Neural cell (in vitro differentiated cells): Measurements from ENCODE around the gene MAP3K15. TPM values are rescaled to one million over a fixed set of nuclear protein-coding genes. Genes with fewer than 3 reads are reported as not detected.

Experiments
- H2AFZ ChIP-seq: fragments of 200-600, 300-800 bp; sonication (generic), shearing (Covaris generic); 2 replicates; pipeline ENCODE4 v1.6.0; 2014; ENCODE audit warnings: low read depth, mild to moderate bottlenecking, antibody characterized with exemption, low read length, moderate library complexity
- H3F3A ChIP-seq: fragments of 200-600 bp; shearing (Covaris generic); 2 replicates; pipeline ENCODE4 v1.6.1; 2016; ENCODE audit warnings: mild to moderate bottlenecking, moderate library complexity, mixed read lengths, antibody characterized with exemption, low read length; ENCODE audit not compliant: insufficient read depth, poor library complexity, severe bottlenecking
- H3K27ac ChIP-seq: fragments of 200-600, 300-800 bp; sonication (generic), shearing (Covaris generic); 2 replicates; pipeline ENCODE4 v1.5.1; 2014; ENCODE audit warnings: mild to moderate bottlenecking, low read length, moderate library complexity
- H3K27me3 ChIP-seq: fragments of 300-800, 200-600 bp; sonication (generic), shearing (Covaris generic); 2 replicates; pipeline ENCODE4 v1.6.0; 2014; ENCODE audit warnings: mild to moderate bottlenecking, low read depth, low read length, moderate library complexity; ENCODE audit not compliant: insufficient read depth
- H3K36me3 ChIP-seq: fragments of 300-800, 200-600 bp; sonication (generic), shearing (Covaris generic); 2 replicates; pipeline ENCODE4 v1.5.1; 2014; ENCODE audit warnings: mild to moderate bottlenecking, antibody characterized with exemption, low read length, moderate library complexity; ENCODE audit not compliant: insufficient read depth
- H3K4me2 ChIP-seq: fragments of 300-800, 200-600 bp; sonication (generic), shearing (Covaris generic); 2 replicates; pipeline ENCODE4 v1.6.0; 2014; ENCODE audit warnings: mild to moderate bottlenecking, low read length
- H3K4me3 ChIP-seq: fragments of 300-800, 200-600 bp; sonication (generic), shearing (Covaris generic); 2 replicates; pipeline ENCODE4 v1.5.1; 2014; ENCODE audit warnings: mild to moderate bottlenecking, low read length, moderate library complexity
- H3K79me2 ChIP-seq: fragments of 200-600 bp; shearing (Covaris generic); replicated peaks from 2 replicates; pipeline ENCODE4 v1.6.0; 2014; ENCODE audit warnings: mild to moderate bottlenecking, low read length, moderate library complexity; ENCODE audit not compliant: insufficient read depth
- H3K9ac ChIP-seq: fragments of 300-800, 200-600 bp; sonication (generic), shearing (Covaris generic); 2 replicates; pipeline ENCODE4 v1.6.1; 2016; ENCODE audit warnings: mild to moderate bottlenecking, low read length, mixed read lengths
- H3K9me2 ChIP-seq: fragments of 200-600 bp; shearing (Covaris generic); 2 replicates; pipeline ENCODE4 v1.6.1; 2016; ENCODE audit warnings: mild to moderate bottlenecking, low read length, mixed read lengths; ENCODE audit not compliant: insufficient read depth
- H3K9me3 ChIP-seq: fragments of 200-600, 300-800 bp; sonication (generic), shearing (Covaris generic); 2 replicates; pipeline ENCODE4 v1.6.1; 2016; ENCODE audit warnings: mild to moderate bottlenecking, mixed run types, low read length, moderate library complexity, mixed read lengths
- H4K20me1 ChIP-seq: fragments of 200-600 bp; shearing (Covaris generic); 2 replicates; pipeline ENCODE4 v1.6.1; 2016; ENCODE audit warnings: mild to moderate bottlenecking, mixed run types; ENCODE audit not compliant: insufficient read depth
- CTCF ChIP-seq: fragments of 450-650 bp; IDR thresholded peaks from 2 replicates; pipeline ENCODE4 v1.5.1; 2014; ENCODE audit warnings: antibody characterized with exemption, mild to moderate bottlenecking, moderate library complexity; ENCODE audit not compliant: poor library complexity, severe bottlenecking
- EP300 ChIP-seq: fragments of 450-650 bp; conservative IDR thresholded peaks from 2 replicates; pipeline ENCODE4 v1.6.1; 2014; ENCODE audit warnings: antibody characterized with exemption, mild to moderate bottlenecking, moderate library complexity; ENCODE audit not compliant: poor library complexity, severe bottlenecking
- EZH2 ChIP-seq: fragments of 200-600, 300-800 bp; shearing (Covaris generic), sonication (generic); IDR thresholded peaks from 2 replicates; pipeline ENCODE4 v1.6.1; 2014; ENCODE audit warnings: antibody characterized with exemption, low read length, borderline replicate concordance, mild to moderate bottlenecking; ENCODE audit not compliant: insufficient read depth, poor library complexity, severe bottlenecking
- MXI1 ChIP-seq: fragments of 450-650 bp; conservative IDR thresholded peaks from 2 replicates; pipeline ENCODE4 v1.6.1; 2014; ENCODE audit warnings: antibody characterized with exemption, mild to moderate bottlenecking; ENCODE audit not compliant: poor library complexity, severe bottlenecking
- POLR2AphosphoS5 ChIP-seq: IDR thresholded peaks from 2 replicates; pipeline ENCODE4 v1.6.1; 2012
- RAD21 ChIP-seq: fragments of 450-650 bp; conservative IDR thresholded peaks from 2 replicates; pipeline ENCODE4 v1.6.1; 2014; ENCODE audit warnings: antibody characterized with exemption, mild to moderate bottlenecking, moderate library complexity
- REST ChIP-seq: IDR thresholded peaks from 2 replicates; pipeline ENCODE4 v1.6.1; 2012; ENCODE audit warnings: borderline replicate concordance
- SMC3 ChIP-seq: fragments of 450-650 bp; conservative IDR thresholded peaks from 2 replicates; pipeline ENCODE4 v1.6.1; 2014; ENCODE audit warnings: antibody characterized with exemption, mild to moderate bottlenecking, moderate library complexity; ENCODE audit not compliant: poor library complexity
- TAF1 ChIP-seq: IDR thresholded peaks from 2 replicates; pipeline ENCODE4 v1.6.1; 2012; ENCODE audit warnings: low read depth
- polyA plus RNA-seq: library from polyadenylated mRNA; depleted of rRNA; stranded (reverse); fragments of >200 nt; gene quantifications from 2 replicates; pipeline ENCODE4 v1.2.3, GENCODE V29; 2014

Gene MAP3K15
- polyA plus RNA-seq, 1 donor from 2014 or later: not detected

- H3K9me3 ChIP-seq: no peaks in the 10 kb centered on the region
- no peak overlapping the region for H3K4me2 ChIP-seq
- H3K9me2 ChIP-seq: no peaks in the 10 kb centered on the region
- H3K27ac ChIP-seq: no peak overlapping the region
- TF ChIP-seq SMC3: no peak
- TF ChIP-seq EP300: no peak
- no peak for TF ChIP-seq TAF1
- TF ChIP-seq EZH2: no peak
- TF ChIP-seq RAD21: no peak
- no peak for TF ChIP-seq CTCF
- TF ChIP-seq POLR2AphosphoS5: no peak
- TF ChIP-seq MXI1: no peak
- TF ChIP-seq REST: no peak
- H3K9ac ChIP-seq: no peak overlapping the region
- H3K36me3 ChIP-seq: no peaks in the 10 kb centered on the region
- H2AFZ ChIP-seq: no peak overlapping the region
- no peaks in the 10 kb centered on the region for H4K20me1 ChIP-seq
- H3K4me3 ChIP-seq: no peak overlapping the region
- H3K27me3 ChIP-seq: no peaks in the 10 kb centered on the region
- H3K79me2 ChIP-seq: no peaks in the 10 kb centered on the region
- no peaks in the 10 kb centered on the region for H3F3A ChIP-seq
Observed at GRCh38 chrX:19358521-19358920, 156.8 kb downstream of the MAP3K15 start.

GRCh38 chrX:19354625-19355024 is 160.7 kb downstream of the MAP3K15 start:
- Histone ChIP-seq H4K20me1 (no peaks in the 10 kb centered on the region), H3K4me2 (no peak overlapping the region), H3K79me2 (no peaks in the 10 kb centered on the region), H3K27me3 (no peaks in the 10 kb centered on the region), H2AFZ (no peak overlapping the region), H3K36me3 (no peaks in the 10 kb centered on the region), H3K27ac (no peak overlapping the region), H3K9me3 (no peaks in the 10 kb centered on the region), H3K4me3 (no peak overlapping the region), H3K9ac (no peak overlapping the region), H3F3A (no peaks in the 10 kb centered on the region), H3K9me2 (no peaks in the 10 kb centered on the region)
- TF ChIP-seq RAD21 (no peak), EP300 (no peak), POLR2AphosphoS5 (no peak), EZH2 (no peak), MXI1 (no peak), SMC3 (no peak), TAF1 (no peak), REST (no peak)
